Neuronal stem cell (in vitro differentiated cells): ENCODE measurements around the gene FN3K.

Experiments used
- DNase-seq: peaks from one replicate; pipeline ENCODE4 v3.0.0-alpha.2; 2013; ENCODE audit warnings: low spot score
- H2AFZ ChIP-seq: one replicate; pipeline ENCODE4 v1.6.1; 2013; ENCODE audit warnings: mild to moderate bottlenecking, low read length, inconsistent platforms
- H2AK5ac ChIP-seq: 2 replicates; pipeline ENCODE4 v1.6.1; 2013; ENCODE audit warnings: low read depth, mild to moderate bottlenecking, inconsistent platforms, low read length, moderate library complexity, mixed read lengths
- H2BK120ac ChIP-seq: 2 replicates; pipeline ENCODE4 v1.6.1; 2013; ENCODE audit warnings: low read depth, mild to moderate bottlenecking, inconsistent platforms, low read length, moderate library complexity, mixed read lengths
- H2BK12ac ChIP-seq: one replicate; pipeline ENCODE4 v1.6.1; 2013; ENCODE audit warnings: low read length, inconsistent platforms
- H2BK15ac ChIP-seq: 2 replicates; pipeline ENCODE4 v1.6.1; 2013; ENCODE audit warnings: mild to moderate bottlenecking, low read length, inconsistent platforms, mixed read lengths
- H2BK5ac ChIP-seq: one replicate; pipeline ENCODE4 v1.6.1; 2013; ENCODE audit warnings: inconsistent platforms, mild to moderate bottlenecking, low read length, moderate library complexity
- H3K14ac ChIP-seq: one replicate; pipeline ENCODE4 v1.6.1; 2013; ENCODE audit warnings: low read length, inconsistent platforms
- H3K18ac ChIP-seq: 2 replicates; pipeline ENCODE4 v1.6.1; 2013; ENCODE audit warnings: low read length, inconsistent platforms
- H3K23ac ChIP-seq: 2 replicates; pipeline ENCODE4 v1.6.1; 2013; ENCODE audit warnings: low read depth, mild to moderate bottlenecking, mixed read lengths, low read length, inconsistent platforms; ENCODE audit not compliant: poor library complexity
- H3K27ac ChIP-seq: replicated peaks from 3 replicates; pipeline ENCODE4 v1.5.1; 2013; ENCODE audit warnings: low read length, inconsistent platforms
- H3K27me3 ChIP-seq, 3 experiments: 2 replicates each; pipeline ENCODE4 v1.6.1; 2013; ENCODE audit warnings: low read length in 3 of 3, mild to moderate bottlenecking in 2 of 3, inconsistent platforms in 1 of 3, low read depth in 1 of 3, mixed read lengths in 1 of 3, moderate library complexity in 1 of 3; ENCODE audit not compliant: control insufficient read depth in 3 of 3, insufficient read depth in 3 of 3
- H3K36me3 ChIP-seq, 2 donors: replicated peaks in 1 of 2; 2 replicates each; pipeline ENCODE4 v1.6.1; 2013; ENCODE audit warnings: low read length in 2 of 2; ENCODE audit not compliant: control insufficient read depth in 2 of 2, insufficient read depth in 2 of 2
- H3K4ac ChIP-seq: 2 replicates; pipeline ENCODE4 v1.6.1; 2013; ENCODE audit warnings: inconsistent platforms, mild to moderate bottlenecking, low read length, moderate library complexity
- H3K4me1 ChIP-seq, 2 donors: 1 replicate in 1 of 2; 2 replicates in 1 of 2; pipeline ENCODE4 v1.6.1; 2013; ENCODE audit warnings: low read length in 2 of 2, low read depth in 1 of 2; ENCODE audit not compliant: control insufficient read depth in 2 of 2, insufficient read depth in 1 of 2
- H3K4me2 ChIP-seq: one replicate; pipeline ENCODE4 v1.6.1; 2013; ENCODE audit warnings: mild to moderate bottlenecking, low read length, inconsistent platforms; ENCODE audit not compliant: insufficient read depth, poor library complexity, severe bottlenecking
- H3K4me3 ChIP-seq, 2 donors: 2 replicates each; pipeline ENCODE4 v1.5.1; 2013; ENCODE audit warnings: low read length in 2 of 2, mild to moderate bottlenecking in 2 of 2, inconsistent platforms in 1 of 2, moderate library complexity in 1 of 2
- H3K79me1 ChIP-seq: one replicate; pipeline ENCODE4 v1.6.1; 2013; ENCODE audit warnings: low read depth, mild to moderate bottlenecking, inconsistent platforms, low read length, moderate library complexity
- H3K9ac ChIP-seq: one replicate; pipeline ENCODE4 v1.6.1; 2013; ENCODE audit warnings: mild to moderate bottlenecking, low read depth, low read length, inconsistent platforms; ENCODE audit not compliant: poor library complexity
- H3K9me3 ChIP-seq, 2 donors: replicated peaks in 1 of 2; 2 replicates each; pipeline versions ENCODE3 to v1.6.1; 2013; ENCODE audit warnings: low read length in 2 of 2, mild to moderate bottlenecking in 2 of 2, inconsistent platforms in 1 of 2, low read depth in 1 of 2, mixed read lengths in 1 of 2, moderate library complexity in 1 of 2; ENCODE audit not compliant: control insufficient read depth in 2 of 2, insufficient read depth in 1 of 2
- H4K8ac ChIP-seq: one replicate; pipeline ENCODE4 v1.6.1; 2013; ENCODE audit warnings: low read depth, mild to moderate bottlenecking, inconsistent platforms, low read length, moderate library complexity
- H4K91ac ChIP-seq: one replicate; pipeline ENCODE4 v1.6.1; 2013; ENCODE audit warnings: low read length, low read depth, mild to moderate bottlenecking, inconsistent platforms; ENCODE audit not compliant: poor library complexity
- WGBS, 2 donors: extraction: QIAGEN DNeasy Blood & Tissue Kit; methylation state at CpG; one replicate each; pipeline ENCODE4 v1.1.7; 2013; ENCODE audit warnings: missing lambda C conversion rate in 2 of 2, mixed read lengths in 1 of 2; ENCODE audit not compliant: insufficient read length in 2 of 2, insufficient replicate concordance in 1 of 2; ENCODE audit errors: extremely low coverage in 2 of 2; 5-methylcytosine and 5-hydroxymethylcytosine counted together

FN3K gene

GRCh38 chr17:82779541-82779940 lies 44.1 kb downstream of the FN3K start:
- Histone ChIP-seq H4K91ac (no peak overlapping the region), H2AK5ac (no peak overlapping the region), H3K18ac (peak overlapping the region; percentile 17), H3K9me3 (peaks cover 0 to 4% of the 10 kb centered on the region in 2 donors), H3K9ac (peak overlapping the region; percentile 30), H4K8ac (peak overlapping the region; percentile 3), H2AFZ (no peak overlapping the region), H3K4me2 (no peak overlapping the region), H3K4me1 (peaks cover 0 to 2% of the 10 kb centered on the region in 2 donors), H2BK5ac (peak overlapping the region; percentile 39), H3K27me3 (no peaks in the 10 kb centered on the region), H3K36me3 (peaks cover 30 to 72% of the 10 kb centered on the region in 2 donors), H3K4ac (peak overlapping the region; percentile 53), H2BK12ac (no peak overlapping the region), H3K23ac (peak overlapping the region; percentile 91), H2BK15ac (no peak overlapping the region), H2BK120ac (no peak overlapping the region), H3K4me3 (peak overlapping the region in 1 of 2 donors; percentile 43), H3K14ac (peak overlapping the region; percentile 56), H3K27ac (no peak overlapping the region), H3K79me1 (peaks cover 11% of the 10 kb centered on the region)
- no CpG with 5 or more reads among the region's 23 CpGs for WGBS, 2 donors
- no peak for DNase-seq

GRCh38 chr17:82780195-82780594 lies 44.8 kb downstream of the FN3K start:
- H4K8ac ChIP-seq = no peak overlapping the region
- H3K9ac ChIP-seq = peak overlapping the region; percentile 30
- no peak overlapping the region for H3K4me2 ChIP-seq
- no peak overlapping the region for H3K18ac ChIP-seq
- no peak overlapping the region for H4K91ac ChIP-seq
- peaks cover 11% of the 10 kb centered on the region for H3K79me1 ChIP-seq
- H2BK12ac ChIP-seq = no peak overlapping the region
- H3K4ac ChIP-seq = no peak overlapping the region
- H2BK120ac ChIP-seq = no peak overlapping the region
- peaks cover 29 to 68% of the 10 kb centered on the region in 2 donors for H3K36me3 ChIP-seq
- WGBS, 2 donors = no CpG with 5 or more reads among the region's 12 CpGs
- H3K14ac ChIP-seq = peak overlapping the region; percentile 94
- no peaks in the 10 kb centered on the region for H3K27me3 ChIP-seq
- no peak overlapping the region for H3K4me3 ChIP-seq
- no peak overlapping the region for H2BK15ac ChIP-seq
- no peak overlapping the region for H2AFZ ChIP-seq
- H3K23ac ChIP-seq = peak overlapping the region; percentile 91
- no peak overlapping the region for H3K27ac ChIP-seq
- H3K4me1 ChIP-seq = peaks cover 0 to 2% of the 10 kb centered on the region in 2 donors
- peaks cover 0 to 4% of the 10 kb centered on the region in 2 donors for H3K9me3 ChIP-seq
- no peak overlapping the region for H2AK5ac ChIP-seq
- peak overlapping the region; percentile 39 for H2BK5ac ChIP-seq
- no peak for DNase-seq

- no peak overlapping the region for H2BK15ac ChIP-seq
- no peak overlapping the region for H3K4ac ChIP-seq
- H3K79me1 ChIP-seq = peaks cover 12% of the 10 kb centered on the region
- no peak overlapping the region for H3K18ac ChIP-seq
- DNase-seq = no peak
- H3K4me1 ChIP-seq = peaks cover 0 to 2% of the 10 kb centered on the region in 2 donors
- peak overlapping the region; percentile 67 for H3K9ac ChIP-seq
- no peak overlapping the region for H4K8ac ChIP-seq
- H3K9me3 ChIP-seq = peaks cover 0 to 4% of the 10 kb centered on the region in 2 donors
- peaks cover 26 to 70% of the 10 kb centered on the region in 2 donors for H3K36me3 ChIP-seq
- no CpG with 5 or more reads among the region's 27 CpGs for WGBS, 2 donors
- H3K4me2 ChIP-seq = no peak overlapping the region
- H3K4me3 ChIP-seq = no peak overlapping the region
- H2BK12ac ChIP-seq = no peak overlapping the region
- no peak overlapping the region for H2AFZ ChIP-seq
- H2AK5ac ChIP-seq = no peak overlapping the region
- H2BK120ac ChIP-seq = no peak overlapping the region
- no peaks in the 10 kb centered on the region for H3K27me3 ChIP-seq
- H2BK5ac ChIP-seq = no peak overlapping the region
- no peak overlapping the region for H3K27ac ChIP-seq
- no peak overlapping the region for H3K14ac ChIP-seq
- H3K23ac ChIP-seq = peak overlapping the region; percentile 55
- no peak overlapping the region for H4K91ac ChIP-seq
Measured at GRCh38 chr17:82780971-82781893, 45.8 kb downstream of the FN3K start.

GRCh38 chr17:82781894-82782274 lies 46.5 kb downstream of the FN3K start:
- Histone ChIP-seq H4K8ac (no peak overlapping the region), H3K27me3 (no peaks in the 10 kb centered on the region), H3K23ac (no peak overlapping the region), H2BK120ac (no peak overlapping the region), H3K4me1 (peaks cover 0 to 2% of the 10 kb centered on the region in 2 donors), H3K9me3 (no peaks in the 10 kb centered on the region), H3K36me3 (peaks cover 21 to 67% of the 10 kb centered on the region in 2 donors), H2AK5ac (no peak overlapping the region), H3K14ac (no peak overlapping the region), H3K4ac (no peak overlapping the region), H3K18ac (no peak overlapping the region), H2BK12ac (no peak overlapping the region), H3K79me1 (peaks cover 15% of the 10 kb centered on the region), H3K27ac (no peak overlapping the region), H4K91ac (no peak overlapping the region), H3K4me2 (no peak overlapping the region), H3K9ac (no peak overlapping the region), H2BK5ac (no peak overlapping the region), H2AFZ (no peak overlapping the region), H3K4me3 (no peak overlapping the region), H2BK15ac (no peak overlapping the region)
- no CpG with 5 or more reads among the region's 8 CpGs for WGBS, 2 donors
- peak; percentile 67 for DNase-seq
